Measurements from ENCODE around the gene SYTL3.

- TF ChIP-seq CTCF (IDR thresholded peaks at IDR 0.05) (no peak), EP300 (IDR thresholded peaks at IDR 0.05) (no peak), POLR2A (IDR thresholded peaks at IDR 0.05) (no peak), POLR2AphosphoS5 (IDR thresholded peaks at IDR 0.05) (no peak)
Measured at GRCh38 chr6:158627168-158627939, 22.5 kb upstream of the SYTL3 start.

All from upper lobe of left lung (tissue), 4 donors.